ENCODE results near the gene RAP1GAP. TPM values are rescaled to one million over a fixed set of nuclear protein-coding genes. Genes with fewer than 3 reads are reported as not detected.

Gene RAP1GAP
- total RNA-seq, 2 experiments from 2014 or later = not detected

GRCh38 chr1:21641076-21641475 is 28.1 kb downstream of the RAP1GAP start:
- Histone ChIP-seq H3K4me3 (ENCODE audit: low read depth, low read length, poor library complexity, severe bottlenecking) (no peak overlapping the region), H3K9me3 (ENCODE audit: low read length) (no peaks in the 10 kb centered on the region), H4K20me1 (ENCODE audit: insufficient read depth, low read length) (no peaks in the 10 kb centered on the region), H3K27ac (ENCODE audit: low read depth, low read length, poor library complexity, severe bottlenecking) (no peak overlapping the region), H3K36me3 (ENCODE audit: insufficient read depth, low read length) (no peaks in the 10 kb centered on the region), H3K9me2 (ENCODE audit: insufficient read depth, low read length) (no peaks in the 10 kb centered on the region), H3K4me1 (ENCODE audit: insufficient read depth, low read length, poor library complexity, severe bottlenecking) (no peaks in the 10 kb centered on the region), H3K79me2 (ENCODE audit: insufficient read depth, low read depth, low read length) (no peaks in the 10 kb centered on the region), H3K4me2 (ENCODE audit: low read length) (no peak overlapping the region), H2AFZ (ENCODE audit: low read length) (no peak overlapping the region)
- no peak for DNase-seq (ENCODE audit: low spot score)
- POLR2A ChIA-PET = no interaction called here
- CTCF ChIA-PET (ENCODE audit: unreplicated experiment) = no interaction called here
- TF ChIP-seq CTCF (conservative IDR thresholded peaks at IDR 0.05; ENCODE audit: low read length) (no peak), EZH2phosphoT487 (IDR thresholded peaks at IDR 0.05; ENCODE audit: borderline replicate concordance, low read depth, low read length) (no peak)
- intact Hi-C loops (cut with micrococcal nuclease; ENCODE audit: unreplicated experiment) = no loop called here
- no TSS peak for BruUV-seq (replicated peaks)

GRCh38 chr1:21640653-21641052 is 28.5 kb downstream of the RAP1GAP start:
- DNase-seq (ENCODE audit: low spot score) = no peak
- CTCF ChIA-PET (ENCODE audit: unreplicated experiment) = no interaction called here
- no TSS peak for BruUV-seq (replicated peaks)
- Histone ChIP-seq H4K20me1 (ENCODE audit: insufficient read depth, low read length) (no peaks in the 10 kb centered on the region), H3K27ac (ENCODE audit: low read depth, low read length, poor library complexity, severe bottlenecking) (no peak overlapping the region), H3K4me3 (ENCODE audit: low read depth, low read length, poor library complexity, severe bottlenecking) (no peak overlapping the region), H3K79me2 (ENCODE audit: insufficient read depth, low read depth, low read length) (no peaks in the 10 kb centered on the region), H3K4me2 (ENCODE audit: low read length) (no peak overlapping the region), H3K9me2 (ENCODE audit: insufficient read depth, low read length) (no peaks in the 10 kb centered on the region), H2AFZ (ENCODE audit: low read length) (no peak overlapping the region), H3K36me3 (ENCODE audit: insufficient read depth, low read length) (no peaks in the 10 kb centered on the region), H3K4me1 (ENCODE audit: insufficient read depth, low read length, poor library complexity, severe bottlenecking) (no peaks in the 10 kb centered on the region), H3K9me3 (ENCODE audit: low read length) (no peaks in the 10 kb centered on the region)
- TF ChIP-seq EZH2phosphoT487 (IDR thresholded peaks at IDR 0.05; ENCODE audit: borderline replicate concordance, low read depth, low read length) = no peak
- TF ChIP-seq CTCF (conservative IDR thresholded peaks at IDR 0.05; ENCODE audit: low read length) = no peak
- POLR2A ChIA-PET = no interaction called here
- intact Hi-C loops (cut with micrococcal nuclease; ENCODE audit: unreplicated experiment) = no loop called here

GRCh38 chr1:21639594-21640041 is 29.5 kb downstream of the RAP1GAP start:
- CTCF ChIA-PET (ENCODE audit: unreplicated experiment) = no interaction called here
- intact Hi-C loops (cut with micrococcal nuclease; ENCODE audit: unreplicated experiment) = no loop called here
- H3K9me2 ChIP-seq (ENCODE audit: insufficient read depth, low read length) = no peaks in the 10 kb centered on the region

More at GRCh38 chr1:21639594-21640041, 29.5 kb downstream of the RAP1GAP start:
- Histone ChIP-seq H3K27ac (ENCODE audit: low read depth, low read length, poor library complexity, severe bottlenecking) (no peak overlapping the region), H2AFZ (ENCODE audit: low read length) (no peak overlapping the region), H3K4me2 (ENCODE audit: low read length) (no peak overlapping the region), H4K20me1 (ENCODE audit: insufficient read depth, low read length) (no peaks in the 10 kb centered on the region), H3K4me1 (ENCODE audit: insufficient read depth, low read length, poor library complexity, severe bottlenecking) (no peaks in the 10 kb centered on the region), H3K9me3 (ENCODE audit: low read length) (no peaks in the 10 kb centered on the region), H3K36me3 (ENCODE audit: insufficient read depth, low read length) (no peaks in the 10 kb centered on the region), H3K4me3 (ENCODE audit: low read depth, low read length, poor library complexity, severe bottlenecking) (no peak overlapping the region), H3K79me2 (ENCODE audit: insufficient read depth, low read depth, low read length) (no peaks in the 10 kb centered on the region)
- no peak for DNase-seq (ENCODE audit: low spot score)
- no TSS peak for BruUV-seq (replicated peaks)
- POLR2A ChIA-PET = interaction anchor here (1.7 kb wide), 1 partner anchor 14 kb away, joined by 3 read pairs; no protein-coding TSS in a partner anchor
- TF ChIP-seq CTCF (conservative IDR thresholded peaks at IDR 0.05; ENCODE audit: low read length) = no peak
